Loucy (cell line): ENCODE measurements around the gene RPS18.

Experiments used
- EZH2phosphoT487 ChIP-seq: fragments of 200-600 bp; IDR thresholded peaks from 2 replicates; pipeline ENCODE4 v1.6.1; 2018; ENCODE audit warnings: antibody characterized with exemption, mild to moderate bottlenecking, moderate library complexity, borderline replicate concordance
- TF ChIP-seq, protein P1 (sequence below): fragments of 200-600 bp; sonication (generic); conservative IDR thresholded peaks from 2 replicates; pipeline ENCODE4 v1.5.1; 2014; ENCODE audit warnings: mild to moderate bottlenecking, antibody characterized with exemption, low read length

- TF ChIP-seq, protein P1, sequence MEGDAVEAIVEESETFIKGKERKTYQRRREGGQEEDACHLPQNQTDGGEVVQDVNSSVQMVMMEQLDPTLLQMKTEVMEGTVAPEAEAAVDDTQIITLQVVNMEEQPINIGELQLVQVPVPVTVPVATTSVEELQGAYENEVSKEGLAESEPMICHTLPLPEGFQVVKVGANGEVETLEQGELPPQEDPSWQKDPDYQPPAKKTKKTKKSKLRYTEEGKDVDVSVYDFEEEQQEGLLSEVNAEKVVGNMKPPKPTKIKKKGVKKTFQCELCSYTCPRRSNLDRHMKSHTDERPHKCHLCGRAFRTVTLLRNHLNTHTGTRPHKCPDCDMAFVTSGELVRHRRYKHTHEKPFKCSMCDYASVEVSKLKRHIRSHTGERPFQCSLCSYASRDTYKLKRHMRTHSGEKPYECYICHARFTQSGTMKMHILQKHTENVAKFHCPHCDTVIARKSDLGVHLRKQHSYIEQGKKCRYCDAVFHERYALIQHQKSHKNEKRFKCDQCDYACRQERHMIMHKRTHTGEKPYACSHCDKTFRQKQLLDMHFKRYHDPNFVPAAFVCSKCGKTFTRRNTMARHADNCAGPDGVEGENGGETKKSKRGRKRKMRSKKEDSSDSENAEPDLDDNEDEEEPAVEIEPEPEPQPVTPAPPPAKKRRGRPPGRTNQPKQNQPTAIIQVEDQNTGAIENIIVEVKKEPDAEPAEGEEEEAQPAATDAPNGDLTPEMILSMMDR: no peak
- no peak for TF ChIP-seq EZH2phosphoT487
These were observed 29.9 kb upstream of the RPS18 start for GRCh38 chr6:33241968-33242367.
